ENCODE data around the gene DPH5.

DPH5 gene

GRCh38 chr1:100971021-100971420, 54.6 kb downstream of the DPH5 start:
- Histone ChIP-seq H3K79me2 (ENCODE audit: low read length) (no peaks in the 10 kb centered on the region), H3K27me3 (replicated peaks; ENCODE audit: insufficient read depth, low read length) (no peaks in the 10 kb centered on the region), H3K27ac (ENCODE audit: low read length) (no peak overlapping the region), H3K9me2 (replicated peaks; ENCODE audit: insufficient read depth, low read length) (no peaks in the 10 kb centered on the region), H3K4me1 (ENCODE audit: low read length) (0 out of 2 replicates have a peak, but pooled peaks cover 5% of the 10 kb centered on the region), H3K9ac (ENCODE audit: low read length) (no peak overlapping the region), H3K4me2 (ENCODE audit: low read depth, low read length) (no peak overlapping the region), H2AFZ (ENCODE audit: low read length) (no peak overlapping the region), H3K36me3 (replicated peaks; ENCODE audit: insufficient read depth, low read length) (no peaks in the 10 kb centered on the region), H3K4me3 (ENCODE audit: low read length) (no peak overlapping the region), H4K20me1 (ENCODE audit: insufficient read depth, low read length) (no peaks in the 10 kb centered on the region), H3F3A (ENCODE audit: insufficient read depth, low read length) (no peaks in the 10 kb centered on the region), H3K9me3 (replicated peaks; ENCODE audit: insufficient read depth, low read length) (no peaks in the 10 kb centered on the region)
- no peak for DNase-seq
- TF ChIP-seq EZH2 (optimal IDR thresholded peaks at IDR 0.05; ENCODE audit: low read depth, low read length) (no peak), EZH2phosphoT487 (IDR thresholded peaks at IDR 0.05; ENCODE audit: low read length) (no peak), CTCF (IDR thresholded peaks at IDR 0.05; ENCODE audit: low read length) (no peak)

- Histone ChIP-seq H3F3A (ENCODE audit: insufficient read depth, low read length) (no peaks in the 10 kb centered on the region), H3K4me3 (ENCODE audit: low read length) (no peak overlapping the region), H3K4me2 (ENCODE audit: low read depth, low read length) (peak overlapping the region; percentile 13; the same call in 1 of the 2 replicates), H3K9ac (ENCODE audit: low read length) (no peak overlapping the region), H3K4me1 (ENCODE audit: low read length) (0 out of 2 replicates have a peak, but pooled peaks cover 5% of the 10 kb centered on the region), H3K79me2 (ENCODE audit: low read length) (no peaks in the 10 kb centered on the region), H3K36me3 (replicated peaks; ENCODE audit: insufficient read depth, low read length) (no peaks in the 10 kb centered on the region), H3K27ac (ENCODE audit: low read length) (no peak overlapping the region), H3K27me3 (replicated peaks; ENCODE audit: insufficient read depth, low read length) (no peaks in the 10 kb centered on the region), H3K9me2 (replicated peaks; ENCODE audit: insufficient read depth, low read length) (no peaks in the 10 kb centered on the region), H3K9me3 (replicated peaks; ENCODE audit: insufficient read depth, low read length) (no peaks in the 10 kb centered on the region), H4K20me1 (ENCODE audit: insufficient read depth, low read length) (no peaks in the 10 kb centered on the region), H2AFZ (ENCODE audit: low read length) (no peak overlapping the region)
- no peak for TF ChIP-seq EZH2 (optimal IDR thresholded peaks at IDR 0.05; ENCODE audit: low read depth, low read length)
- TF ChIP-seq CTCF (IDR thresholded peaks at IDR 0.05; ENCODE audit: low read length) = no peak
- no peak for TF ChIP-seq EZH2phosphoT487 (IDR thresholded peaks at IDR 0.05; ENCODE audit: low read length)
- no peak for DNase-seq
Observed at GRCh38 chr1:100969327-100969726, 56.3 kb downstream of the DPH5 start.

- TF ChIP-seq EZH2phosphoT487 (IDR thresholded peaks at IDR 0.05; ENCODE audit: low read length) = no peak
- no peak for TF ChIP-seq EZH2 (optimal IDR thresholded peaks at IDR 0.05; ENCODE audit: low read depth, low read length)
- TF ChIP-seq CTCF (IDR thresholded peaks at IDR 0.05; ENCODE audit: low read length) = no peak
- no peak for DNase-seq
- no peaks in the 10 kb centered on the region for H3K9me3 ChIP-seq (replicated peaks; ENCODE audit: insufficient read depth, low read length)
Observed at GRCh38 chr1:100968621-100969020, 57.0 kb downstream of the DPH5 start.

More at GRCh38 chr1:100968621-100969020, 57.0 kb downstream of the DPH5 start:
- no peak overlapping the region for H2AFZ ChIP-seq (ENCODE audit: low read length)
- H4K20me1 ChIP-seq (ENCODE audit: insufficient read depth, low read length) = no peaks in the 10 kb centered on the region
- H3K9ac ChIP-seq (ENCODE audit: low read length) = no peak overlapping the region
- no peak overlapping the region for H3K4me2 ChIP-seq (ENCODE audit: low read depth, low read length)
- no peak overlapping the region for H3K27ac ChIP-seq (ENCODE audit: low read length)
- no peaks in the 10 kb centered on the region for H3K79me2 ChIP-seq (ENCODE audit: low read length)
- H3K4me1 ChIP-seq (ENCODE audit: low read length) = 0 out of 2 replicates have a peak, but pooled peaks cover 5% of the 10 kb centered on the region
- H3F3A ChIP-seq (ENCODE audit: insufficient read depth, low read length) = no peaks in the 10 kb centered on the region
- no peaks in the 10 kb centered on the region for H3K27me3 ChIP-seq (replicated peaks; ENCODE audit: insufficient read depth, low read length)
- H3K4me3 ChIP-seq (ENCODE audit: low read length) = no peak overlapping the region
- no peaks in the 10 kb centered on the region for H3K36me3 ChIP-seq (replicated peaks; ENCODE audit: insufficient read depth, low read length)
- H3K9me2 ChIP-seq (replicated peaks; ENCODE audit: insufficient read depth, low read length) = no peaks in the 10 kb centered on the region

Measured in MM.1S (cell line).